ENCODE data around the gene NGFR.

DNA sequence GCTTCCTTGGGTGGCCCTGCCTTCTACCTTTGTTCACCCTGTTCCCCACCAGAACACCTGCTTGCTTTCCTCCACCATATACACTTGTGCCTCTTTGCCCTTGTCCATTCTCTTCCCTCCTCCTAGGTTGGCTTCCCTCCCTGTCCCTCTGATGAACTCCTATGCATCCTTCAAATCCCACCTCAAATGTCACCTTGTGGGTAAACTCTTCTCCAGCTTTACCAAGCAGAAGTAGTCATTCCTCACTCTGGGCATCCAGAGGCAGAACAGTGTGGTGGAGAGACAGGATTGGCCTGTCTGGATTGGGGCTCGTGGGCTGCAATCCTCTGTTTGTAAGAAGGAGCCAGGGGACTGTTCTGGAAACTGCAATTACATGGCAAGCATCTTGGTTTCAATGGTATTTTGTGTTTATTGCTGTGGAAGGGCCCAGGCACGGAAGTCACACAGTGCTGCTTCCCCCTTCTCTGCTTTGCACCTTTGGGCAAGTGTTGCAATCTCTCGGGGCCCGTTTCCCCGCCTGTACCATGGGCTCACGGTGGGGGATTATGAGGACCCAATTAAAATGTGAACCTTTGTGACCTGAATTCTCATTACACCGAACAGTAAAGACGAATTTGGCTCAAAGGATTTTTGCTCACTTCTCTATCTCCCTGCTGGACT, 58.7 kb downstream of the NGFR start:
- TF ChIP-seq, protein P1, sequence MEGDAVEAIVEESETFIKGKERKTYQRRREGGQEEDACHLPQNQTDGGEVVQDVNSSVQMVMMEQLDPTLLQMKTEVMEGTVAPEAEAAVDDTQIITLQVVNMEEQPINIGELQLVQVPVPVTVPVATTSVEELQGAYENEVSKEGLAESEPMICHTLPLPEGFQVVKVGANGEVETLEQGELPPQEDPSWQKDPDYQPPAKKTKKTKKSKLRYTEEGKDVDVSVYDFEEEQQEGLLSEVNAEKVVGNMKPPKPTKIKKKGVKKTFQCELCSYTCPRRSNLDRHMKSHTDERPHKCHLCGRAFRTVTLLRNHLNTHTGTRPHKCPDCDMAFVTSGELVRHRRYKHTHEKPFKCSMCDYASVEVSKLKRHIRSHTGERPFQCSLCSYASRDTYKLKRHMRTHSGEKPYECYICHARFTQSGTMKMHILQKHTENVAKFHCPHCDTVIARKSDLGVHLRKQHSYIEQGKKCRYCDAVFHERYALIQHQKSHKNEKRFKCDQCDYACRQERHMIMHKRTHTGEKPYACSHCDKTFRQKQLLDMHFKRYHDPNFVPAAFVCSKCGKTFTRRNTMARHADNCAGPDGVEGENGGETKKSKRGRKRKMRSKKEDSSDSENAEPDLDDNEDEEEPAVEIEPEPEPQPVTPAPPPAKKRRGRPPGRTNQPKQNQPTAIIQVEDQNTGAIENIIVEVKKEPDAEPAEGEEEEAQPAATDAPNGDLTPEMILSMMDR (IDR thresholded peaks at IDR 0.05; ENCODE audit: insufficient read depth, low read length, poor library complexity, severe bottlenecking): no peak
- no peak for TF ChIP-seq EZH2phosphoT487 (conservative IDR thresholded peaks at IDR 0.05; ENCODE audit: low read length)
